GM23248 (cell line): Measurements from ENCODE around the gene GGT6.

Experiments
- EZH2 ChIP-seq: fragments of 200-600 bp; sonication (generic); IDR thresholded peaks from 2 replicates; pipeline ENCODE4 v1.6.1; 2018; ENCODE audit warnings: antibody characterized with exemption, mild to moderate bottlenecking; ENCODE audit not compliant: insufficient read depth, poor library complexity, severe bottlenecking
- EZH2phosphoT487 ChIP-seq: fragments of 200-600 bp; sonication (generic); IDR thresholded peaks from 2 replicates; pipeline ENCODE4 v1.6.1; 2018; ENCODE audit warnings: antibody characterized with exemption, moderate library complexity, mild to moderate bottlenecking, low read depth; ENCODE audit not compliant: insufficient read depth

GRCh38 chr17:4592240-4593005, 32.0 kb upstream of the GGT6 start:
- TF ChIP-seq EZH2 (no peak), EZH2phosphoT487 (no peak)
